NCI-H1092 treated with DMSO at 0.1 percent for 48 hours (cell line): ENCODE data around the gene TRMT2B.
A peak's percentile ranks its signal among the peaks of the same experiment; 100 is the strongest.
"Not testable (repeated sequence)": the region's sequence is repeated elsewhere in the genome, so short reads cannot be mapped to it uniquely, and the experiment has no call there.

Experiments
- DNase-seq: peaks from one replicate; lab custom pipeline; 2025; lab: John Stamatoyannopoulos, UW

The TRMT2B gene

GRCh38 chrX:101051549-101052302, at the start of gene TRMT2B:
TRMT2B (minus strand) TSS chrX:101052111; CDS start chrX:101042289, 9,822 bp downstream.
- peak; percentile 72 for DNase-seq

DNA sequence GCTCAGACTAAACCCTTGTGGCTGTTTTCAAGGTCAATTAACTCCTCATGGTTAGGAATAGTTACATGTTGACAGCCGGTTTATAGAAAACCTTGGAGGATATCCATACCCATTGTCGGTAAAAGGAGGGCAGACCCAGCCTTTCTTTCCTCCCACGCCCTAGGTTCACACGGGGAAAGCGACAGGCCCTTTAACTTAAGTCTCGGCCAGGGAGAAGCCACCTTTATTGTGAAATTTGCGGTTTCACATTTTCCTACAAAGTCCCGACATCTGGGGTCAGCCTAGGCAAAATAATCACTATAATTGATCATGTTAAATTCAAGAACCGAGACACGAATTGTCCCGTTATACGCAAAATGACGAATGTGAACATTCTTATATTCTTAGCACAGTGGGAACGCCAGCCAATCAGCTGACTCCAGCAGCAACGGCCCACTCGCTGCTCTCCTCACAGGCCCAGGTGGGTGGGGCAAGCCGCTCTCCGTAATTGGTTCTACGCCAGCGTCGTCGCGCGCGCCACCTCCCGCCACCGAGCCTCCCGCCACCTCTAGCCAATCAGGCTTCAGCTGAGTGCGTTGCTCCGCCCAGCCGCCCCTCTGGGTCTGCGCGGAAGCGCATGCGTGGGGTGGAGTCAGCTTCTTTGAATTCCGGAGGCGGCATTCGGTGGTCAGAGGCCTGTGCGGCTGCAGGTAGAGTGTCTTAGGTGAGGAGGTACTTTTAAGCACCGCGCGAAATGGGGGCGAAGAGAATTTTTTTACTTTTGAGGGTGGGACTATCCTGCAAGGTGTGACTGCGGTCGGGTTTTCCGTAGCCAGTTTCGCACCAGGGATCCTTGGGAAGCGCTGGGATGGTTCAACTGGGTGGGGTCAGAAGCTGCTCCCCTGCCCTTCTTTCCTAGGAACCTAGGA, 45.9 kb upstream of the TRMT2B start, which contains the start of gene CENPI:
CENPI (plus strand) TSS at position 659 of the 908 bp plus-strand sequence. CDS start 2,867 bp downstream, outside the sequence.
- DNase-seq, result peak; percentile 96

DNA sequence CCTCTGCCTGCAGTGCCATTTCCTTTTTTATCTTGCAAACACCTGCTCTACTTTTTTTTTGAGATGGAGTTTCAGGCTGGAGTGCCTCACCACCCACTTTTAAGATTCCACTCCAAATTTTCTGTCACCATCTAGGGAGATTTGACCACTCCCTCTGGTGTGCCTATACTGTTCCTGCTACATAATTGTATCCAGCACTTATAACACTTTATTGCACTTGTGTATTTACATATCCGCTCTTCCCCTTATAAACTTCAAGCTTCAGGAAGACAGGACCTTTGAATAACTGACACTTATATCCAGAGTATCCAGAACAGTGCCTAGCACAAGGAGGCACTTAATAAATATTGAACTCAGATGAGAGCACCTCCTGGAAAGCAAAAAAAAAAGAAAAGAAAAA, 39.9 kb upstream of the TRMT2B start:
- no peak for DNase-seq

GRCh38 chrX:101081231-101081630, 29.3 kb upstream of the TRMT2B start:
- DNase-seq, result no peak

GRCh38 chrX:101080326-101081124, 28.6 kb upstream of the TRMT2B start:
- DNase-seq, result no peak

DNA sequence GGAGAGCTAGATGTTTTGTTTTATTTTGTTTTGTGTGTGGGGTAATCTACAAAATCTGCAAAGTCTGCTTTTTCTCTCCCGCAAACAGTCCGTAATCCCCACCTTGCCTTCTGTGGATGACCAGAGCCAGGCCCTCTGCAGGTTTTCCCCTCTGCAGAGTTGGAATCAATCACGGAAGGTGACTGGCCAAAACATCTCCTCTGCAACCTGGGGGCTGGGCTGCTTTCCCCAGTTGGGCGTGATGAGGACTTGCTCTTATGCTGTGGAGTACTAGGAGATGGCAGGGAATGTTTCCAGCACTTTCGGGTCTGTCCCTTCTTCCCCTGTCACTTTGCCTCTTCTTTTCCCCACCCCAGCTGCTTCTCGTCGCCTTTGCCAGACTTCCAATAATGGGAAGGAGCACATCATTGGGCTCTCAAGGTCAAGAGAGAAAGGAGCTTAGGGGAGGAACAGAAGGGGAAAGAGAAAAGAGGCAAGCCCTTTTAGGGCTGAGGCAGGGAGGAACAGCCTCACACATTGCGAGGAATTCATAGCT, 27.9 kb upstream of the TRMT2B start:
- DNase-seq, result no peak

GRCh38 chrX:101078716-101079598, 27.0 kb upstream of the TRMT2B start, which contains the start of gene TMEM35A:
TMEM35A (plus strand) TSS chrX:101078879; CDS start chrX:101079003, 124 bp downstream.
- peak; percentile 27 for DNase-seq

DNA sequence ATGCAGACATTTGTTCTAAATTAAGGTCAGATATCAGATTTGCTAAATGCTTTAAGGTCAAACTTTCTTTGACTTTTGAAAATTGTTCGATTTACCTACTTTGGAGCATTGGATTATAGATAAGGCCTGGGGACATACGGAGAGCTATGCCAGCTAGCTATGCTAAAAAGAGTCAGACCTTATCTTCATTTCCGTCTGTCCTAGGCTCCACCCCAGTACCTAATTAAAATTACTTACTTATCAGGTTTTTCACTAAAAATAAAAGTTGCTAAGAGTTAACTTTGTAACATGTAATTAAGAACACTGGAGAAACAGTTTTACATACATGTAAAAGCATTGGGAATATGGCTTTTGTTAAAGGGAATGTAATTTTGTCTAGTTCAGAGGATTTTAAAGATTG, 19.7 kb upstream of the TRMT2B start:
- DNase-seq, result no peak

- no peak for DNase-seq
These were observed 10.3 kb upstream of the TRMT2B start for GRCh38 chrX:101062176-101062575.

- DNase-seq, result no peak
These were observed 5.3 kb upstream of the TRMT2B start for GRCh38 chrX:101057093-101057714.

DNA sequence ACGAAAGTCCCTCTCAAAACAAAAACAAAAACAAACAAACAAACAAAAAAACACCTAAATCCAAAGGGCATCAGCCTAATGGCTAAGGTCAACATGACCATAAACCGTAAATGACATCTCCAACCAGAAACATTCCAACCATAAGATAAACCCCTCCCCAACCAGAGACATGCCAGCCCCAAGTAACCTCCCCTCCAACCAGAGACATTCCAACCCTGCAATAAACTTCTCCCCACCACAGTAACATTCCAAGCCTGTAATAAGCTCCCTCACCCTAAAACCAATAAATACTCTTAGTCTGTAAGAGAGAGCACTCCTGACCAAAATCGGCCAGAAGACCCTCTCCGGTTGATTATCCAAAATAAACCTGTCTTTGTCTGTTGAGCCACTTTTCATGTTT, 4.6 kb upstream of the TRMT2B start:
- not testable (repeated sequence) for DNase-seq

- DNase-seq, result peak; percentile 17
These were observed 760 bp downstream of the TRMT2B start for GRCh38 chrX:101051153-101051548.

GRCh38 chrX:101040197-101040596, 11.7 kb downstream of the TRMT2B start:
- DNase-seq, result no peak

DNA sequence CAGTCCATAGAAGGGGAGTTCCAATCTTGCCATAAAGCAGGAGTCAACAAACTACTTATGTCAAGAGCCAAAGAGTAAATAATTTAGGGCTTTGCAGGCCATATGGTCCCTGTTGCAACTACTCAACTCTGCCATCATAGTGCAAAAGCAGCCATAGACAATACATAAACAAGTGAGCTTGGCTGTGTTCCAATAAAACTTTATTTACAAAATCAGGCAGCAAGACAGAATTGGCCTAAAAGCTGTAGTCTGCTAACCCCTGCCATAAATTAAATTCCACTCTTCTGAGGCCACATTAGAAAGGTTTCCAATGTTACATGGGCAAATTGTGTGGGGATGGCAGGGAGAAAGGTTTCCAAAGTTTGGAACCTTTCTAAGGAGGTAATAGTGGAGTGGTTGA, 14.7 kb downstream of the TRMT2B start:
- no peak for DNase-seq

- no peak for DNase-seq
These were observed 22.2 kb downstream of the TRMT2B start for GRCh38 chrX:101029665-101030064.

DNA sequence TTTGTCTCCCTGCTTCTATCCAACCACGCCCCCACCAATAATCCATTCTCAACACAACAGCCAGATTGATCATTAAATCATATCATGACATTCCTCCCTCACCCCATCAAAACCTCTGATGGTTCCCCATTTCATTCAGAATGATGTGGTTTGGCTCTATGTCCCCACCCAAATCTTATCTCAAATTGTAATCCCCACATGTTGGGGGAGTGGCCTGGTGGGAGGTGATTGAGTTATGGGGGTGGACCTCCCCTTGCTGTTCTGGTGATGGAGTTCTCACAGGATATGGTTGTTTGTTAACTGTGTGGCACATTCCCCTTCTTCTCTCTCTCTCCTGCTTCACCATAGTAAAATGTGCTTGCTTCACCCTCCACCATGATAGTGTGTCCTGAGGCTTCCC, 23.3 kb downstream of the TRMT2B start:
- DNase-seq, result no peak

DNA sequence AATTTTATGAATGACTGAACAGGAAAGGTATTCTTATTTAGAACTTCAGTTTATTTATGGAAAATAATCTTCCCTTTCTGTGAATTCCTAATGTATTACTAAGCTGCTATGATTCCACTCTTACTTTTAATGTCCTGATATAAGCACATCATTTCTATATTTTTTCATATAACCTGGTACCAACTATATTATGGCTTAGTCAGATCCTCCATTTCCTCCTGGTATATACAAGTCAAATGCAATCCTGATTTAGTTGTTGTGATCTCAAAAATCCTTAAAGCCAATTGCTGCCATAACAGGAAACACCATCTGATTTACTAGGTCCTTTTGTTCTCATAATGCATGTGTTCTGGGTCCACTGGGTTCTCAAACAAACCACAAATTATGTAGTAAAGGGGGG, 26.8 kb downstream of the TRMT2B start:
- no peak for DNase-seq

GRCh38 chrX:101022020-101022419, 29.9 kb downstream of the TRMT2B start:
- DNase-seq, result no peak

DNA sequence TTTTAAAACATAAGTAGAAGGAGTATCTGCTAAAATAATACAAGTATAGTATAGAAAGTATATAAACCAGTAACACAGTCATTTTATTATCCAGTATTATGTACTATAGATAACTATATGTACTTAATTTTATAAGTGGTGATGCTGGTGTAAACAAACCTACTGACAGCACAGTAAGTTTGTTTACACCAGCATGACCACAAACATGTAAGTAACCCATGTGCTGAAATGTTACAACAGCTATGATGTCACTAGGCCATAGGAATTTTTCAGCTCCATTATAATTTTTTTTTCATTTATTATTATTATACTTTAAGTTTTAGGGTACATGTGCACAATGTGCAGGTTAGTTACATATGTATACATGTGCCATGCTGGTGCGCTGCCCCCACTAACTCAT, 39.9 kb downstream of the TRMT2B start:
- not testable (repeated sequence) for DNase-seq

DNA sequence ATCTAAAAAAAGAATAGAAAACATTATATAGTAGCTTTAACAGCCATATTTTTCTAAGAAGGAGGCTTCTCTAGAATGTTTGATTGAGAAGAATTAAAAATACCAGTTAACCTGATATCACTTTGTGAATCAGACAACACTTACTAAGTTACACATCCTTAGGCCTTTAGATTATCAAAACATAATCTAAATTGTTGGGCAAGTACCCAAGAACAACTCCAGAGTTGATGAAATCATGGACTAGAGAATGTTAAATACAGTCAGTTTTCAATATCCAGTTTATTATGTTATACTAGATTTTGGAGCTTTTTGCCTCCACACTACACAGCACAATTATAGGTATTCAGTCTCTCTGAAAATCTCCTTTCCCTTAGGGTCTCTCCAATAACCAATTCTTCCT, 42.8 kb downstream of the TRMT2B start:
- DNase-seq, result no peak
